ENCODE results near the gene CAST. TPM values are rescaled to one million over a fixed set of nuclear protein-coding genes. Genes with fewer than 3 reads are reported as not detected.
"Not testable (repeated sequence)": the region's sequence is repeated elsewhere in the genome, so short reads cannot be mapped to it uniquely, and the experiment has no call there.

The CAST gene
- 71.9 TPM for polyA plus RNA-seq (2013, experiment 1 of 2)
- polyA plus RNA-seq (2013, experiment 2 of 2): 84.1 TPM

- Histone ChIP-seq H3K4me1 (ENCODE audit: control insufficient read depth, insufficient read depth, low read length, poor library complexity, severe bottlenecking) (peaks cover 13% of the 10 kb centered on the region), H3K36me3 (ENCODE audit: control insufficient read depth, insufficient read depth, low read length) (no peaks in the 10 kb centered on the region), H3K27ac (ENCODE audit: low read depth, low read length, severe bottlenecking) (peak within 1 kb of the TSS; percentile 57), H3K4me3 (ENCODE audit: extremely low read depth, insufficient read depth, low read length, poor library complexity, severe bottlenecking) (peak within 1 kb of the TSS; percentile 74), H3K9me3 (ENCODE audit: control insufficient read depth, low read length) (no peaks in the 10 kb centered on the region)
- WGBS, 2 experiments (ENCODE audit: insufficient coverage in 2 of 2): 1% methylated on average over 45 to 57 of the region's 75 CpGs
These were observed at the start of gene CAST for GRCh38 chr5:96661855-96662724. Gene CAST, plus strand, starts transcription at chr5:96662376. Its CDS starts 47 bp downstream, at chr5:96662423.

- Histone ChIP-seq H3K27ac (ENCODE audit: low read depth, low read length, severe bottlenecking) (peak overlapping the region; percentile 65), H3K36me3 (ENCODE audit: control insufficient read depth, insufficient read depth, low read length) (no peaks in the 10 kb centered on the region), H3K9me3 (ENCODE audit: control insufficient read depth, low read length) (peaks cover 8% of the 10 kb centered on the region), H3K4me3 (ENCODE audit: extremely low read depth, insufficient read depth, low read length, poor library complexity, severe bottlenecking) (no peak overlapping the region), H3K4me1 (ENCODE audit: control insufficient read depth, insufficient read depth, low read length, poor library complexity, severe bottlenecking) (peaks cover 5% of the 10 kb centered on the region)
- WGBS, 2 experiments (ENCODE audit: insufficient coverage in 2 of 2): 37 to 43% methylated on average over 4 to 5 of the region's 6 CpGs
These were observed 48.0 kb upstream of the CAST start for GRCh38 chr5:96614110-96614691.

- Histone ChIP-seq H3K9me3 (ENCODE audit: control insufficient read depth, low read length) (peaks cover 2% of the 10 kb centered on the region), H3K36me3 (ENCODE audit: control insufficient read depth, insufficient read depth, low read length) (no peaks in the 10 kb centered on the region), H3K27ac (ENCODE audit: low read depth, low read length, severe bottlenecking) (no peak overlapping the region), H3K4me1 (ENCODE audit: control insufficient read depth, insufficient read depth, low read length, poor library complexity, severe bottlenecking) (peaks cover 5% of the 10 kb centered on the region), H3K4me3 (ENCODE audit: extremely low read depth, insufficient read depth, low read length, poor library complexity, severe bottlenecking) (no peak overlapping the region)
- 87 to 100% methylated on average over 3 of the region's 3 CpGs for WGBS, 2 experiments (ENCODE audit: insufficient coverage in 2 of 2)
These were observed 47.0 kb upstream of the CAST start for GRCh38 chr5:96615223-96615622.

GRCh38 chr5:96616801-96617200 lies 45.4 kb upstream of the CAST start:
- Histone ChIP-seq H3K9me3 (ENCODE audit: control insufficient read depth, low read length) (no peaks in the 10 kb centered on the region), H3K4me3 (ENCODE audit: extremely low read depth, insufficient read depth, low read length, poor library complexity, severe bottlenecking) (no peak overlapping the region), H3K27ac (ENCODE audit: low read depth, low read length, severe bottlenecking) (no peak overlapping the region), H3K36me3 (ENCODE audit: control insufficient read depth, insufficient read depth, low read length) (no peaks in the 10 kb centered on the region), H3K4me1 (ENCODE audit: control insufficient read depth, insufficient read depth, low read length, poor library complexity, severe bottlenecking) (peaks cover 5% of the 10 kb centered on the region)
- 92% methylated on average over 3 of the region's 3 CpGs; no CpG with 5 or more reads in 1 of the 2 experiments for WGBS, 2 experiments (ENCODE audit: insufficient coverage in 2 of 2)

- WGBS, 2 experiments (ENCODE audit: insufficient coverage in 2 of 2): 93 to 99% methylated on average over 26 to 28 of the region's 30 CpGs
These were observed 43.7 kb upstream of the CAST start for GRCh38 chr5:96618311-96619016.

GRCh38 chr5:96619946-96620345 lies 42.2 kb upstream of the CAST start:
- 100% methylated on average over 1 of the region's 2 CpGs for WGBS, 2 experiments (ENCODE audit: insufficient coverage in 2 of 2)
- H3K27ac ChIP-seq (ENCODE audit: low read depth, low read length, severe bottlenecking): no peak overlapping the region
- H3K36me3 ChIP-seq (ENCODE audit: control insufficient read depth, insufficient read depth, low read length): no peaks in the 10 kb centered on the region
- H3K4me3 ChIP-seq (ENCODE audit: extremely low read depth, insufficient read depth, low read length, poor library complexity, severe bottlenecking): no peak overlapping the region
- no peaks in the 10 kb centered on the region for H3K9me3 ChIP-seq (ENCODE audit: control insufficient read depth, low read length)
- no peaks in the 10 kb centered on the region for H3K4me1 ChIP-seq (ENCODE audit: control insufficient read depth, insufficient read depth, low read length, poor library complexity, severe bottlenecking)

More at GRCh38 chr5:96618311-96619016, 43.7 kb upstream of the CAST start:
- not testable (repeated sequence) for H3K4me1 ChIP-seq (ENCODE audit: control insufficient read depth, insufficient read depth, low read length, poor library complexity, severe bottlenecking); H3K27ac ChIP-seq (ENCODE audit: low read depth, low read length, severe bottlenecking); H3K4me3 ChIP-seq (ENCODE audit: extremely low read depth, insufficient read depth, low read length, poor library complexity, severe bottlenecking); H3K9me3 ChIP-seq (ENCODE audit: control insufficient read depth, low read length); H3K36me3 ChIP-seq (ENCODE audit: control insufficient read depth, insufficient read depth, low read length)

- Histone ChIP-seq H3K4me3 (ENCODE audit: extremely low read depth, insufficient read depth, low read length, poor library complexity, severe bottlenecking) (no peak overlapping the region), H3K4me1 (ENCODE audit: control insufficient read depth, insufficient read depth, low read length, poor library complexity, severe bottlenecking) (peaks cover 4% of the 10 kb centered on the region), H3K36me3 (ENCODE audit: control insufficient read depth, insufficient read depth, low read length) (no peaks in the 10 kb centered on the region), H3K27ac (ENCODE audit: low read depth, low read length, severe bottlenecking) (no peak overlapping the region), H3K9me3 (ENCODE audit: control insufficient read depth, low read length) (no peaks in the 10 kb centered on the region)
- 75% methylated on average over 2 of the region's 3 CpGs; no CpG with 5 or more reads in 1 of the 2 experiments for whole genome bisulfite sequencing, 2 experiments (ENCODE audit: insufficient coverage in 2 of 2)
These were observed 37.6 kb upstream of the CAST start for GRCh38 chr5:96624596-96624995.

- H3K36me3 ChIP-seq (ENCODE audit: control insufficient read depth, insufficient read depth, low read length): no peaks in the 10 kb centered on the region
- H3K9me3 ChIP-seq (ENCODE audit: control insufficient read depth, low read length): no peaks in the 10 kb centered on the region
- no peak overlapping the region for H3K4me3 ChIP-seq (ENCODE audit: extremely low read depth, insufficient read depth, low read length, poor library complexity, severe bottlenecking)
- 85 to 100% methylated on average over 1 to 2 of the region's 2 CpGs for WGBS, 2 experiments (ENCODE audit: insufficient coverage in 2 of 2)
- peaks cover 4% of the 10 kb centered on the region for H3K4me1 ChIP-seq (ENCODE audit: control insufficient read depth, insufficient read depth, low read length, poor library complexity, severe bottlenecking)
- no peak overlapping the region for H3K27ac ChIP-seq (ENCODE audit: low read depth, low read length, severe bottlenecking)
These were observed 36.8 kb upstream of the CAST start for GRCh38 chr5:96625365-96625764.

- Histone ChIP-seq H3K9me3 (ENCODE audit: control insufficient read depth, low read length) (no peaks in the 10 kb centered on the region), H3K4me1 (ENCODE audit: control insufficient read depth, insufficient read depth, low read length, poor library complexity, severe bottlenecking) (peaks cover 4% of the 10 kb centered on the region), H3K4me3 (ENCODE audit: extremely low read depth, insufficient read depth, low read length, poor library complexity, severe bottlenecking) (no peak overlapping the region), H3K27ac (ENCODE audit: low read depth, low read length, severe bottlenecking) (no peak overlapping the region), H3K36me3 (ENCODE audit: control insufficient read depth, insufficient read depth, low read length) (no peaks in the 10 kb centered on the region)
- 100% methylated on average over 1 of the region's 2 CpGs for WGBS, 2 experiments (ENCODE audit: insufficient coverage in 2 of 2)
These were observed 35.2 kb upstream of the CAST start for GRCh38 chr5:96626956-96627355.

GRCh38 chr5:96627792-96628398 lies 34.3 kb upstream of the CAST start:
- H3K4me1 ChIP-seq (ENCODE audit: control insufficient read depth, insufficient read depth, low read length, poor library complexity, severe bottlenecking): peaks cover 4% of the 10 kb centered on the region
- no CpG with 5 or more reads among the region's 2 CpGs for WGBS, 2 experiments (ENCODE audit: insufficient coverage in 2 of 2)
- H3K4me3 ChIP-seq (ENCODE audit: extremely low read depth, insufficient read depth, low read length, poor library complexity, severe bottlenecking): no peak overlapping the region
- H3K9me3 ChIP-seq (ENCODE audit: control insufficient read depth, low read length): no peaks in the 10 kb centered on the region
- no peak overlapping the region for H3K27ac ChIP-seq (ENCODE audit: low read depth, low read length, severe bottlenecking)
- H3K36me3 ChIP-seq (ENCODE audit: control insufficient read depth, insufficient read depth, low read length): no peaks in the 10 kb centered on the region

All from mesodermal cell (in vitro differentiated cells).